GM08714 (cell line): ENCODE results near the gene VWA3B.

ENCODE experiments used
- H3K4me3 ChIP-seq: fragments of 200-500 bp; sonication (Bioruptor generic); 2 replicates; pipeline ENCODE4 v1.5.1; 2014; ENCODE audit warnings: mild to moderate bottlenecking, low read length, inconsistent platforms
- ZNF274 ChIP-seq: IDR thresholded peaks from 2 replicates; pipeline ENCODE4 v1.6.1; 2012; ENCODE audit warnings: mild to moderate bottlenecking, low read depth, low read length

The VWA3B gene

GRCh38 chr2:98201576-98201975, 114.6 kb downstream of the VWA3B start:
- no peak overlapping the region for H3K4me3 ChIP-seq
- no peak for TF ChIP-seq ZNF274

DNA sequence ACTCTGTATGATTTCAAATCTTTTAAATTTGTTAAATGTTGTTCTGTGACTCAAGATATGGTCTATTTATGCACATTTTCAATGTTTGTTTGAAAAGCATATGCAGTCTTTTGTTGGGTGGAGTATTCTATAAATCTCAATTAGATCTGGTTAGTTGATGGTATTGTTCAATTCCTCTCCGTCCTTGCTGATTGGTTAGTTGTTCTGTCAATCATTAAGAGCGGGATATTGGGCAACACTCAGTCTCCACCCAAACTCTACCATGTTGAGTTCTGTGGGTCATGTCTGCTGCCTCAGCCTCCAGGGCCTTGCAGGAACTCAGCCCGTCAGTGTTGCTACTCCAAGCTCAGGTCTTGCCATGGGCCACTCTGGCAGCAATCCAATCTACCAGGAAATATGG, 118.9 kb downstream of the VWA3B start:
- TF ChIP-seq ZNF274, result no peak

DNA sequence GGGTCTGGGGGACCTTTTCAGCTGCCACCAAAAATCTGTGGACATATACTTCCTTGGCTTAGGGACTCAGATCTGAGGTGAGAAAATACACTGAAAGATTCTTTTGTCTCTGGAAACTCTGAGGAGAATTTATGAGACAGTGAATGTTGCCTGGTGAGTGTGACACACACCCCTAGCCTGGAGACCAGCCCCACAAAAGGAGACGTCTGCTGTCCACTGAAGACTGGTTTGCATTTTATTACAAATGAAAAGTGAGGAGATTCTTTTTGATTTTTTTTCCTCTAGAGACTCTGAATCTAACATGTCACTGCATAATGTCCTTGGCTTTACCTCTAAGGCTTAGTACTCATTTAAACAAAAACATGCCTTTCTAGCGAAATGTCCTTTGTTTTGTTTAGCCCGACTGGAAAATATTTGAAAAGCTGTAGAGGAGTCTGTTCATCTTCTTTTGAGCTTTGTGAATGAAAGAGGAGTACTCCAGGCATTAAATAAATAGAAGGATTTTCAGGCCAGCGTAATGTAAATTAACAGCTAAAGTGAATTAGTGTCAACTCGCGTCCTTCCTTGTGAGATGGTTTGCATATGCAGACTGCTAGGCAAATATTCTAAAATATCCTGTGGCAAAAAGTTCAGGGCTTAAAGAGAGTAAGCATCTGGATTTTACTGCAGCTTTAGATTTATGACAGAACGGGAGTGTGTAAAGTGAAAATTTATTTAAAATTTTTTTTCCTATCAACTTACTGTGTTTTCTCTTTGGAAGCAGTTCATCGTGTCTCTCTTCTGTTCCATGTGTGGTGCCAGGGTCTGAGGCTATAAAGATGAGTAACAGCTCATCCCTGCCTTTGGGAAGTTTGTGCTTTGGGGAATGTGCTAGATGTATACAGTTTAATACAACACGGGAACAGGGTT, 125.4 kb downstream of the VWA3B start:
- TF ChIP-seq ZNF274, result no peak
- no peak overlapping the region for H3K4me3 ChIP-seq

More for the DNA sequence above, 118.9 kb downstream of the VWA3B start:
- no peak overlapping the region for H3K4me3 ChIP-seq

GRCh38 chr2:98216616-98217015, 129.6 kb downstream of the VWA3B start:
- no peak for TF ChIP-seq ZNF274
- no peak overlapping the region for H3K4me3 ChIP-seq

GRCh38 chr2:98219152-98219551, 132.2 kb downstream of the VWA3B start:
- TF ChIP-seq ZNF274, result no peak
- no peak overlapping the region for H3K4me3 ChIP-seq

DNA sequence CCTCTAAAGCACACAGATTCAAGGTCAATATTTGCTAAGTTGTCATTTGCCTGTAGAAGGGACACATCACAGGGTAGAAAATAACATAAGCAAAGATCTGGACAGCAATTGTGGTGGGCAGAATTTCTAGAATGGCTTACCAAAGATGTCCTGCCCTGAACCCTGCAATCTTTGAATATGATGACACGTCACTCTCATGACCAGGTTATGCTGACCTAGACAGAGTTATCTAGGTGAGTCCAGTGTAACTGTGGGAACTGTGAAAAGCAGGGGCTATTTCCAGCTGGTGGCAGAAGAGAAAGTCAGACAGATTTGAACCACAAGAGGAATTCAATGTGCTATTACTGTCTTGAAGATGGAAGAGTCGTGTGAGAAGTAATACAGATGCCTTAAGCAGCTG, 147.0 kb downstream of the VWA3B start:
- no peak overlapping the region for H3K4me3 ChIP-seq

DNA sequence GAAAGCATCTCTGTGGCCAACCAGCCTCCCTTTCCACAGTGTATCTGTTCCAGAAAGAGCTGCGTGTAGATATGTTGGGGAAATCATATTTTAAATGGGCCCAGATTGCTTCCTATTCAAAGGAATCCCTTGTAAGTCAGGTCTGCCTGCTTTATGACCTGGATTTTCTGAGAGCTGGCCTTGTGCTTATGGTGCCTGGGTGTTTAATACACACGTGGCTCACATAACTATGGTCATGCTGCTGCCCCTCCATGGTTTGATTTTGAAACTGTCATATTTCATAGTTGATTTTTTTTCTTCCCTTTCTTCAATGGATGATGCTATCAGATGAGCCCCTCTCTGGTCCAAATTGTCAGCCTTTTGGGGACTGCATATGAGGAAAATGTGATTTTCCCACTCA, 147.8 kb downstream of the VWA3B start:
- no peak overlapping the region for H3K4me3 ChIP-seq
- no peak for TF ChIP-seq ZNF274

More for the DNA sequence above, 147.0 kb downstream of the VWA3B start:
- no peak for TF ChIP-seq ZNF274

- no peak for TF ChIP-seq ZNF274
- H3K4me3 ChIP-seq, result no peak overlapping the region
These were observed 150.0 kb downstream of the VWA3B start for GRCh38 chr2:98236935-98237334.

DNA sequence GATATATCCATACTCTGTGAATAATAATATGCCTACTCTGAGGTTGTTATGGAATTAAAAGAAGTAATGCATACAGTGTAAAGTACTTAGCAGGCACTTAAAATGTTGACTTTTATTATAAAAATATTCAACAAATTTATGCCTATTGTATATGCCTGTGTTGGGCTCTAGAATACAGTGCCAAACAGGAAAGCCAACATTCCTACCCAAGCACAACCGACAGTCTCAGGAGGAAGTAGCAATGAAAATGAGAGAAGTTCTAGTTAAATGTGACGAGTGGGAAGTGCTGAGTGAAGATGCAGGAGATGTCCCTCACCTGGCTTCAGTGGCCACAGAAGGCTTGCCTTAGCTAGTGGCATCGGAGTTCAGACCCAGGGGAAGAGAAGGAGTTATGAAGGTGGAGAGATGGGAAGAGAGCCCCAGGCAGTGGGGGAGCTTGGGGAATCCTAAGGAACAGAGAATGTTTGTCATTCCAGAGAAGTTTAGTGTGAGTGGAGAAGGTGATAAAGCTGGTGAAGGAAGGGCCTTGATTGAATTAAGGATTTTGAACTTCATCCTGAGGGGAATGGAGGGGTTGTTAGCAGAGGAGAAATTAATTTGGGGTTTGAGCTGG, 153.9 kb downstream of the VWA3B start:
- H3K4me3 ChIP-seq, result no peak overlapping the region
- TF ChIP-seq ZNF274, result no peak

GRCh38 chr2:98241592-98241991, 154.6 kb downstream of the VWA3B start:
- no peak overlapping the region for H3K4me3 ChIP-seq
- no peak for TF ChIP-seq ZNF274

GRCh38 chr2:98242003-98242402, 155.0 kb downstream of the VWA3B start:
- no peak for TF ChIP-seq ZNF274

DNA sequence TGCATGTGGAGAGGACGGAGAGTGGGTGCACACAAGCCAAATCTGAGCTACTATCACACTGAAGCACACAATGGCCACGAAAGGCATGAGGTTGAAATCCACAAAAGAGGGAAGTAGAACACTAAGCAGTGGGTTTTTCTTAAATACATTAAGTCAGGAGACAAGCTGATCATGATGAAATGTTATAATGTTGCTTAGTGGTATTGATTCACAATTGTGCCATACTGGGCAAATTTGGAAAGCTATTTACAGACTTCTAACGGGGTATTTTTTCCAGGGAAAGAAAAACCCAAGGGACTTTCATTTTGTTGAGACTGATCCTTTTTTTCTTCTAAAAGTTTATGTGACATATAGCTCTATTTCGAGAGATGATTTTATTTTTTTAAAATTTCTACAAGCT, 158.5 kb downstream of the VWA3B start:
- TF ChIP-seq ZNF274, result no peak
- H3K4me3 ChIP-seq, result no peak overlapping the region

More at GRCh38 chr2:98242003-98242402, 155.0 kb downstream of the VWA3B start:
- no peak overlapping the region for H3K4me3 ChIP-seq

- H3K4me3 ChIP-seq, result no peak overlapping the region
- no peak for TF ChIP-seq ZNF274
These were observed 160.4 kb downstream of the VWA3B start for GRCh38 chr2:98247383-98247782.

DNA sequence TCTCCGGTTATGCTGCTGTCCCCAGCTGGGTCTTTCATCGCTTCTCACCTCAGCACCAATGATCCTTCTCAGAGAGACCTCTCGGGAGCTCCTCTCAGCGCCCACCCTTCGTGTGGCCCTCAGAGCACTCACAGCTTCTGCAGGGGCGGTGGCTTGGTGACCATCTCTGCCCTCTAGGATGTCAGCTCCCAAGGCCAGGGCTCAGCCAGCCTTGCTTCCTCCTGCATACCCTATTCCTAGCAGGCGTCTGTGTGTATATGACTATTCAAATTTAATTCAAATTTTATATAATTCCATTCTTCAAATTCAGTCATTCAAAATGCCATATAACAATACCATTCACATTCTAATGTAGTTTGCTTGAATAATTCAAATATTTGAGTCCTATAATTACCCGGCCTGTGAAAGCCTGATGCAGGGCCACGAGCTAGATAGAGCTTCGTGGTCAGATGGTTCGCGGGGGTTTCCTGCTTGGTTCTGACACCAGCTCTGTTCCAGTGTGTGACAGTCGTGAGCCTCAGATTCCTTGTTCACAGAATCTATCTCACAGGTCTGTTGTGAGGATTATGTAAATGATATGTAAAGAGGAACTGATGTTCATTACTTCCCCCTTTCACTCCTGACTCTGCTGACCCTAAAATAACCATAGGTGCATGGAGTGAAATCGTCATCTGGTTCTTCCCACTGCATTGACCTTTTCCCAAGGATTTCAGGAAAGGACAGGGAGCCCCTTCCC, 165.2 kb downstream of the VWA3B start:
- TF ChIP-seq ZNF274, result no peak
- H3K4me3 ChIP-seq, result no peak overlapping the region

DNA sequence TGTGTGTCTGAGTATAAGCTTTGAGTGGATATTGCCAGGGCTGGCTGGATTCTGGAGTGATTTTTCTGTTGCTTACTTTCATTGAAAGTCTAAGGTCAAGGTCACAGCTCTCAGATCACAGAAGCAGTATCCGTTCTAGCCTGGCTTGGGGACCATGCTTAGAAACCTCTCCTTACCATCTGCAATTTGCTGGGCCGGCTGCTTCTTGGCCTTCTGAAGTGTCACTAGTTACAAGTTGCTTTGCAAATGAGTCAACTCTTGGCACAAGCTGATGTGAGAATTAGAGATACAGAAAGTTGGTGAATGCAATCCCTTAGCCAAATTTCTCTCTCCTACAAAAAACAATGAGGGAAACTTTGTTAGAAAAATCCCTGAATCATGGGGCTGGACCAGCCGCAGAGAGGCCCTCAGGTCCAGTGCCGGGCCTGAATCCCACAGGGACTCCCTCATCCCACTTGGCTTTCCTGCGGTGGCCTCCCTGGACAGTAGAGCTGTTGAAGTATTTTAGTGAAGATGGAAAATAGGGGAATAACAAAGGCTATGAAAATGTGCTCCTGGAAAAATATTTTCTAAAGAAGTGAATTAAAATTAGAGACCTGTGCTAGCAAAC, 166.6 kb downstream of the VWA3B start:
- no peak overlapping the region for H3K4me3 ChIP-seq
- TF ChIP-seq ZNF274, result no peak
